ENCODE data around the gene FBXL5.

DNA sequence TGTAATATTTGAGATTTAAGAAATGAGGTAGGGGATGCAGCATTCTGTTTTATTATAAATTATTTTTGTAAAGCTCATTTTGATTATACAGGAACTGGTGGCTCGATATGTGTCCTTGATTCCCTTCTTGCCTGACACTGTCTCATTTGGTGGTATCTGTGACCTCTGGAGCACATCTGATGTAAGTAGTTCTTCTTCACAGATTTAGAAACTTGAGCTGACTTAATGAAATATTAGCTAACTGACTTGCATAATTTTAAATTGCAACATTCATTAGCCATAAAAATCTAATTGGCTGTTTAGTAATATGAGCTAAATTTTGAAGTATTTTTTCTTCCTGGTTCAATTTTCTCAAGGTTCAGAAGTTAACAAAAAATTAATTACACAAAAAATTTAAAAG lies 69.1 kb downstream of the FBXL5 start:
- TF ChIP-seq, protein P1, sequence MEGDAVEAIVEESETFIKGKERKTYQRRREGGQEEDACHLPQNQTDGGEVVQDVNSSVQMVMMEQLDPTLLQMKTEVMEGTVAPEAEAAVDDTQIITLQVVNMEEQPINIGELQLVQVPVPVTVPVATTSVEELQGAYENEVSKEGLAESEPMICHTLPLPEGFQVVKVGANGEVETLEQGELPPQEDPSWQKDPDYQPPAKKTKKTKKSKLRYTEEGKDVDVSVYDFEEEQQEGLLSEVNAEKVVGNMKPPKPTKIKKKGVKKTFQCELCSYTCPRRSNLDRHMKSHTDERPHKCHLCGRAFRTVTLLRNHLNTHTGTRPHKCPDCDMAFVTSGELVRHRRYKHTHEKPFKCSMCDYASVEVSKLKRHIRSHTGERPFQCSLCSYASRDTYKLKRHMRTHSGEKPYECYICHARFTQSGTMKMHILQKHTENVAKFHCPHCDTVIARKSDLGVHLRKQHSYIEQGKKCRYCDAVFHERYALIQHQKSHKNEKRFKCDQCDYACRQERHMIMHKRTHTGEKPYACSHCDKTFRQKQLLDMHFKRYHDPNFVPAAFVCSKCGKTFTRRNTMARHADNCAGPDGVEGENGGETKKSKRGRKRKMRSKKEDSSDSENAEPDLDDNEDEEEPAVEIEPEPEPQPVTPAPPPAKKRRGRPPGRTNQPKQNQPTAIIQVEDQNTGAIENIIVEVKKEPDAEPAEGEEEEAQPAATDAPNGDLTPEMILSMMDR (IDR thresholded peaks at IDR 0.05; ENCODE audit: low read depth, low read length) = no peak
- no peak for TF ChIP-seq EZH2phosphoT487 (IDR thresholded peaks at IDR 0.05; ENCODE audit: low read depth)

All from OCI-LY3 (cell line).